Kidney (tissue), 14 donors: ENCODE results near the gene CTIF. TPM values are rescaled to one million over a fixed set of nuclear protein-coding genes. Genes with fewer than 3 reads are reported as not detected.

Source experiments
- DNase-seq, 5 donors: peaks; one replicate each; pipeline ENCODE4 v3.0.0-alpha.2; 2013 to 2020
- FAIRE-seq: peaks from 2 replicates; lab custom pipeline; 2012; peaks lifted over from hg19 to GRCh38; lab: Jason Lieb, UNC
- H3K27ac ChIP-seq, 2 donors: one replicate each; pipeline ENCODE4 v1.7.0; 2013; ENCODE audit warnings: low read depth in 2 of 2, low read length in 2 of 2, inconsistent platforms in 1 of 2
- H3K27me3 ChIP-seq: one replicate; pipeline ENCODE4 v1.7.1; 2013; ENCODE audit warnings: low read length, inconsistent platforms; ENCODE audit not compliant: control insufficient read depth, insufficient read depth
- H3K36me3 ChIP-seq, 3 donors: one replicate each; pipeline versions ENCODE4 v1.7.0 to v1.7.1; 2013; ENCODE audit warnings: low read length in 3 of 3, control low read depth in 1 of 3, inconsistent platforms in 1 of 3; ENCODE audit not compliant: insufficient read depth in 3 of 3, control insufficient read depth in 2 of 3
- H3K4me1 ChIP-seq, 3 donors: one replicate each; pipeline versions ENCODE4 v1.7.0 to v1.7.1; 2013; ENCODE audit warnings: low read length in 3 of 3, inconsistent platforms in 1 of 3, low read depth in 1 of 3; ENCODE audit not compliant: control insufficient read depth in 2 of 3, insufficient read depth in 2 of 3
- H3K4me3 ChIP-seq, 3 donors: one replicate each; pipeline versions ENCODE4 v1.7.0 to v1.8.1; 2013; ENCODE audit warnings: low read length in 3 of 3, control low read depth in 1 of 3, inconsistent platforms in 1 of 3
- H3K9ac ChIP-seq, 3 donors: one replicate each; pipeline versions ENCODE4 v1.7.0 to v1.7.1; 2013; ENCODE audit warnings: low read length in 3 of 3, control low read depth in 1 of 3, inconsistent platforms in 1 of 3
- H3K9me3 ChIP-seq, 3 donors: one replicate each; pipeline versions ENCODE4 v1.7.0 to v1.7.1; 2013; ENCODE audit warnings: low read length in 3 of 3, control low read depth in 1 of 3, inconsistent platforms in 1 of 3; ENCODE audit not compliant: control insufficient read depth in 2 of 3, insufficient read depth in 1 of 3
- intact Hi-C: fragments of 100-400 bp; cut with DNase I; formaldehyde crosslinking; loops from one replicate; pipeline ENCODE4 v1.11.1; 2022
- polyA plus RNA-seq: library from polyadenylated mRNA; stranded (reverse); fragments of 350-450 nt; fragmentation: Illumina TruSeq; extraction: RNeasy Lipid Tissue Mini Kit (QIAGEN cat#74804); gene quantifications from one replicate; pipeline ENCODE4 v1.2.3, GENCODE V29; 2014; ENCODE audit warnings: low read depth, low replicate concordance; ENCODE audit not compliant: insufficient read depth
- total RNA-seq: library from RNA; stranded (reverse); fragmentation: NEBNext Ultra II Directional; extraction: Animal tissue kit (Norgen Biotek cat#: 25700); gene quantifications from one replicate; pipeline ENCODE4 v1.2.1, GENCODE V29; 2021
- TF ChIP-seq, protein P1 (sequence below): IDR thresholded peaks from 3 replicates; pipeline ENCODE4 v1.5.1; 2012; ENCODE audit warnings: mild to moderate bottlenecking, moderate library complexity, borderline replicate concordance; ENCODE audit not compliant: insufficient read depth; ENCODE audit errors: extremely low read depth
- donor health status: control.
- donor health status: control.
- donor health status: control.
- donor health status: control.
- donor health status: control.
- donor health status: DM: yes; HTN: yes; CAD: no.
- donor health status: Normal renal cell carcinoma (clear cell type).

CTIF gene
- total and polyA plus RNA-seq, 2 donors from 2014 or later: 37.3 to 41.9 TPM

DNA sequence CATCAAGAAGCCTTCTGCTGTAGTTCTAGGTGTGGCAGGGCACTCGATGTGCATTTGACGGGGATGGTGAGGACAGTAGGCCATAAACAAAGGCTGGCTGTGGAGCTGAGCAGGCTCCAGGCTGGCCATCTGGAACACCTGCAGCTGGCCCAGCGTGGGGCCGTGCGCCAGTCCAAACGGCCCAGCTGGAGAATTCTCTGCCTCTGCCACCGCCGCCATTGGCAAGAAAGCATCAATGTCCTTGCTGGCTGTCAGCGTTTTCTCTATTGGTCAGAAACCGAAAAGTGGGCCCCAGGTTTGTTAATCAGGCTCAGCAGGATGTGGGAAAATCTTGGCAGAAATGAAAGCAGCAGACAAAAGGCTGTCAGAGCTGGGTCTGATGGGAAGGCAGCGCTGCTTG lies 24.0 kb upstream of the CTIF start:
- no peak for FAIRE-seq
- intact Hi-C loops: no loop called here

DNA sequence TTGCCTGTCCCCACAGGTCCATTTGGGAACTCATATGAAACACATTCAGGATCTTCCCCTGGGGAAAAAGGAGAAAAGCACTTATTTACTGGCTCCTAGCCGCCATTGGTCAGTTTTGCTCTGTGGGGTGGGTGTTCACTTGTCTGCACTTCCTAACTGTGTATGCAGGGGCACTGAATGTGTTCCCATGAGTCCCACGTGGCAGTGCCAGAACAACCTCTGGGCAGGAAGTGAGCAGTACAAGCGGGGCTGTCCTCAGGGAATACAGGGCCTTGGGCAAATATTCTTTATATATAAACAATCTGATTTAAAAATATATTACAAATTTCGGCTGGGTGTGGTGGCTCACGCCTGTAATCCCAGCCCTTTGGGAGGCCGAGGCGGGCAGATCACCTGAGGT lies 21.8 kb upstream of the CTIF start:
- FAIRE-seq (no peak), DNase-seq (no peak)
- no peak overlapping the region for H3K27ac ChIP-seq
- H3K4me1 ChIP-seq: no peaks in the 10 kb centered on the region
- no peak overlapping the region for H3K9ac ChIP-seq
- no peak overlapping the region for H3K4me3 ChIP-seq
- H3K9me3 ChIP-seq: no peaks in the 10 kb centered on the region
- TF ChIP-seq, protein P1, sequence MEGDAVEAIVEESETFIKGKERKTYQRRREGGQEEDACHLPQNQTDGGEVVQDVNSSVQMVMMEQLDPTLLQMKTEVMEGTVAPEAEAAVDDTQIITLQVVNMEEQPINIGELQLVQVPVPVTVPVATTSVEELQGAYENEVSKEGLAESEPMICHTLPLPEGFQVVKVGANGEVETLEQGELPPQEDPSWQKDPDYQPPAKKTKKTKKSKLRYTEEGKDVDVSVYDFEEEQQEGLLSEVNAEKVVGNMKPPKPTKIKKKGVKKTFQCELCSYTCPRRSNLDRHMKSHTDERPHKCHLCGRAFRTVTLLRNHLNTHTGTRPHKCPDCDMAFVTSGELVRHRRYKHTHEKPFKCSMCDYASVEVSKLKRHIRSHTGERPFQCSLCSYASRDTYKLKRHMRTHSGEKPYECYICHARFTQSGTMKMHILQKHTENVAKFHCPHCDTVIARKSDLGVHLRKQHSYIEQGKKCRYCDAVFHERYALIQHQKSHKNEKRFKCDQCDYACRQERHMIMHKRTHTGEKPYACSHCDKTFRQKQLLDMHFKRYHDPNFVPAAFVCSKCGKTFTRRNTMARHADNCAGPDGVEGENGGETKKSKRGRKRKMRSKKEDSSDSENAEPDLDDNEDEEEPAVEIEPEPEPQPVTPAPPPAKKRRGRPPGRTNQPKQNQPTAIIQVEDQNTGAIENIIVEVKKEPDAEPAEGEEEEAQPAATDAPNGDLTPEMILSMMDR: no peak
- H3K27me3 ChIP-seq: no peaks in the 10 kb centered on the region
- intact Hi-C loops: no loop called here
- H3K36me3 ChIP-seq: no peaks in the 10 kb centered on the region

More for the DNA sequence above, 24.0 kb upstream of the CTIF start:
- no peak overlapping the region for H3K4me3 ChIP-seq
- H3K36me3 ChIP-seq: no peaks in the 10 kb centered on the region
- no peaks in the 10 kb centered on the region for H3K4me1 ChIP-seq
- no peak for DNase-seq
- H3K27ac ChIP-seq: no peak overlapping the region
- no peaks in the 10 kb centered on the region for H3K27me3 ChIP-seq
- H3K9ac ChIP-seq: no peak overlapping the region
- H3K9me3 ChIP-seq: no peaks in the 10 kb centered on the region
- TF ChIP-seq, protein P1: no peak

DNA sequence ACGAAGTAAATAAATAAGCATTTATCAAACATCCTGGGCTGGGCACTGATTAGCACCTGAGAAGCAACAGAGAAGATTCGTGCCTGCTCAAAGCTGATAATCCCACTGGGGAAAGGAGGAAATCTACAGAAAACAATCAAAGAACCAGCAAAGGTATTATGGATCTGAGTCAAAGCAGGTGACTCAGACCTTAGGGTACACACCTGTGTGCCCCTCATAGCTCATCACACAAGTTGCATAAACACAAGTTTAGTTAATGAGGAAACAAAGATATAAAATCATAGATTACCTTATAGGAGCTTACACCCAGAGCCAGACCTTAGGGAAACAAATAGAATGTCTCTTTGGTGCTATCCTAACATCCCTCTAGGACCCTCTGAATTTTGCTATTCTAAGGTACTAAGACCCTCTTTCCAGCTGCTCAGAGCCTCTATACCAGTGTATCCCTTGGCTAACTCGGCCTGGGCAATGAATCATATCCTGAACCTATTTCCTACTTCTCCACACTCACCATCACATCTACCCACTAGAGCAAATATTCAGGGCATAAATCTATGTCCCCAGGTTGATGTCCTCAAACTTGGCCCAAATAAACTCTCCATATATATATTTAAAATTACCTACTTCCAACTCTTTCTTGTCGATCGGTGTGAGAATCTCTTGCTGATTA lies 19.3 kb upstream of the CTIF start:
- intact Hi-C loops: no loop called here
- Histone ChIP-seq H3K36me3 (no peaks in the 10 kb centered on the region), H3K9ac (no peak overlapping the region), H3K27ac (no peak overlapping the region), H3K27me3 (no peaks in the 10 kb centered on the region), H3K4me3 (no peak overlapping the region), H3K4me1 (no peaks in the 10 kb centered on the region), H3K9me3 (no peaks in the 10 kb centered on the region)
- TF ChIP-seq, protein P1: no peak
- DNase-seq (no peak), FAIRE-seq (no peak)

DNA sequence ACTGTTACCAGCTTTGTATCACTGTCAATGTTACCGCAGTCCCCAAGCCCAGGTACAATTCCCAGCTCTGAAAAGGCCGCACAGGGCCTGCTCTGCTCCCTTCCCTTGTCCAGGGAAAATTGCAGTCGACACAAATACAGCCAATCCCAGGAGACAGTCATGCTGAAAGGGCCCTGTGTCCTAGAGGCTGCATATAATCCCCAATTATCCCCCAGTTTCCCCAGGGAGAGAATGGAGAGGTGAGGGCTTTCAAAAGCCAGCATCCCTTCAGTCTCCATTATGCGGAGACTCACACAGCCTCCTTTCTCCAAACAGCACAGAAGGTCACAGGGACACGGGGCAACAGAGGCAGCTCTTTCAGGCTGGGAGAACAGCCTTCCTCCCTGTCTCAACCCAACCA lies 17.1 kb upstream of the CTIF start:
- no peaks in the 10 kb centered on the region for H3K27me3 ChIP-seq
- no peaks in the 10 kb centered on the region for H3K9me3 ChIP-seq
- H3K9ac ChIP-seq: no peak overlapping the region
- TF ChIP-seq, protein P1: no peak
- intact Hi-C loops: no loop called here
- FAIRE-seq (no peak), DNase-seq (no peak)
- H3K4me3 ChIP-seq: no peak overlapping the region
- no peak overlapping the region for H3K27ac ChIP-seq
- H3K36me3 ChIP-seq: no peaks in the 10 kb centered on the region
- H3K4me1 ChIP-seq: no peaks in the 10 kb centered on the region
